ENCODE results near the gene STON2.

The STON2 gene

GRCh38 chr14:81319946-81320345 lies 80.2 kb downstream of the STON2 start:
- no peak for DNase-seq (ENCODE audit: extremely low read depth, low read depth)
- TF ChIP-seq, protein P1, sequence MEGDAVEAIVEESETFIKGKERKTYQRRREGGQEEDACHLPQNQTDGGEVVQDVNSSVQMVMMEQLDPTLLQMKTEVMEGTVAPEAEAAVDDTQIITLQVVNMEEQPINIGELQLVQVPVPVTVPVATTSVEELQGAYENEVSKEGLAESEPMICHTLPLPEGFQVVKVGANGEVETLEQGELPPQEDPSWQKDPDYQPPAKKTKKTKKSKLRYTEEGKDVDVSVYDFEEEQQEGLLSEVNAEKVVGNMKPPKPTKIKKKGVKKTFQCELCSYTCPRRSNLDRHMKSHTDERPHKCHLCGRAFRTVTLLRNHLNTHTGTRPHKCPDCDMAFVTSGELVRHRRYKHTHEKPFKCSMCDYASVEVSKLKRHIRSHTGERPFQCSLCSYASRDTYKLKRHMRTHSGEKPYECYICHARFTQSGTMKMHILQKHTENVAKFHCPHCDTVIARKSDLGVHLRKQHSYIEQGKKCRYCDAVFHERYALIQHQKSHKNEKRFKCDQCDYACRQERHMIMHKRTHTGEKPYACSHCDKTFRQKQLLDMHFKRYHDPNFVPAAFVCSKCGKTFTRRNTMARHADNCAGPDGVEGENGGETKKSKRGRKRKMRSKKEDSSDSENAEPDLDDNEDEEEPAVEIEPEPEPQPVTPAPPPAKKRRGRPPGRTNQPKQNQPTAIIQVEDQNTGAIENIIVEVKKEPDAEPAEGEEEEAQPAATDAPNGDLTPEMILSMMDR (IDR thresholded peaks at IDR 0.05; ENCODE audit: low read depth, low read length) = no peak

DNA sequence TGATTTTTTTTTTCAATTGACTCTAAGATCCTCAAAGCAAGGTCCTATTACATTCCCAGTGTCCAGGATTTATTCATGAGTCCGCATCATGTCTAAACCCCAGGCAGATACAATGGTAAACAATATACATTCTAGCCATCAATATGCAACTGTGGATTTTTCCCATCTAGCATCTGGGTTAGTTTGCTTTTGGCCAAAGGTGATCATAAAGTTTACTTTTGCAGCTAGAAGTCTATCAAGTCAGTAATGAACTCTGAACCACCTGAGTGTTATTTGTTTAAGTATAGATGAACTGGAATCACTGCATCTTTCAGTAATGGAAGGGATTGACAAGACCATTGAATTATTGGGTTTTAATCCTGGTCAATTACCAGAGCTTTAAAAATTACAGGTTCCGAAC lies 80.8 kb downstream of the STON2 start:
- TF ChIP-seq, protein P1 (IDR thresholded peaks at IDR 0.05; ENCODE audit: low read depth, low read length) = no peak
- DNase-seq (ENCODE audit: extremely low read depth, low read depth) = no peak

DNA sequence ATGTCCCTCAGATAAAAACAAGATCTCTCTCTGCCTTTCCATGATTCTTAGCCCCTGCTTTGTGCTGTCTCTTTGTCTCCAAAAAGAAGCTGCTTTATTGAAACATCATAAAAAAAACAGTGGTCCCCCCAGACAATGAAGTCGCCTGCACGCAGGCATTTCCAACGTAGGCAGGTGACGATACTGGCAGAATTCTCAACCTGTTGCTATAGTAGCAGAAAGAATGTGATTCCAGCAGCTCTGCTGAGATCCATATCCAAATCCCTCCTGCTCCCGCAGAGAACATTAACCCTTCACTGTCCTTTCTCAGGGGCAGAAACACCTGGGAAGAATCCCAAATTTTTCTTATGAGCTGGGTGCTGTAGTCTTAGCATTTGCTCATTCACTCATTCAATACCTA lies 84.8 kb downstream of the STON2 start:
- TF ChIP-seq, protein P1 (IDR thresholded peaks at IDR 0.05; ENCODE audit: low read depth, low read length) = no peak
- no peak for DNase-seq (ENCODE audit: extremely low read depth, low read depth)

GRCh38 chr14:81314443-81315175 lies 85.5 kb downstream of the STON2 start:
- TF ChIP-seq, protein P1 (IDR thresholded peaks at IDR 0.05; ENCODE audit: low read depth, low read length) = no peak
- no peak for DNase-seq (ENCODE audit: extremely low read depth, low read depth)

DNA sequence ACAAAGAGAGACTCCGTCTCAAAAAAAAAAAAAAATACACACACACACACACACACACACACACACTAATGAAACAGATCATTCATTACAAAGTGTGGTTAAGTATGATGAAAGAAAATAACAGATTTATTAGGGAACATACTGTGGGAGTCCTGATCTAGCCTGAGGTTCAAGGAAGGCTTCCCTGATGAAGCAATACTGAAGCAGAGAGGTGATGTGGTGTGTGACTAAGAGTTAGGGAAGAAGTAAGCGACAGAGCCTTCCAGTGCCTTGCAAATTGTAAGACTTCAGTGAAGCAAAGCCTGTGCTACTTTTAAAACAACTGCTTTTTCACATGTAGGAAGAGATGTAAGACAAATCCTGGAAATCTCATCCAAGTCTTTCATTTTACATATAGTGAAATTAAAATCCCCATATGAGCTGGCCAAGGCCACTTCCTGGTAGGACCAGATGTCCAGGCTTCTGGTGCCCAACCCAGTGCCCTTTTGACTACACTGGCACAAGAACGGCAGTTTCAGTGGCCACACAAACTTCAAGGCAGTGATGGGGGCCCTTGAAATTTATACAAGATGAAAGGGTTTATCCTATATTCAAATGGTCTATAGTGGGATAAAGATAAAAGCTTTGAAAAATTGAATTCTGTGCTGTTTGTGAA lies 86.2 kb downstream of the STON2 start:
- no peak for DNase-seq (ENCODE audit: extremely low read depth, low read depth)
- TF ChIP-seq, protein P1 (IDR thresholded peaks at IDR 0.05; ENCODE audit: low read depth, low read length) = no peak

GRCh38 chr14:81313200-81313599 lies 86.9 kb downstream of the STON2 start:
- TF ChIP-seq, protein P1 (IDR thresholded peaks at IDR 0.05; ENCODE audit: low read depth, low read length) = no peak
- no peak for DNase-seq (ENCODE audit: extremely low read depth, low read depth)

DNA sequence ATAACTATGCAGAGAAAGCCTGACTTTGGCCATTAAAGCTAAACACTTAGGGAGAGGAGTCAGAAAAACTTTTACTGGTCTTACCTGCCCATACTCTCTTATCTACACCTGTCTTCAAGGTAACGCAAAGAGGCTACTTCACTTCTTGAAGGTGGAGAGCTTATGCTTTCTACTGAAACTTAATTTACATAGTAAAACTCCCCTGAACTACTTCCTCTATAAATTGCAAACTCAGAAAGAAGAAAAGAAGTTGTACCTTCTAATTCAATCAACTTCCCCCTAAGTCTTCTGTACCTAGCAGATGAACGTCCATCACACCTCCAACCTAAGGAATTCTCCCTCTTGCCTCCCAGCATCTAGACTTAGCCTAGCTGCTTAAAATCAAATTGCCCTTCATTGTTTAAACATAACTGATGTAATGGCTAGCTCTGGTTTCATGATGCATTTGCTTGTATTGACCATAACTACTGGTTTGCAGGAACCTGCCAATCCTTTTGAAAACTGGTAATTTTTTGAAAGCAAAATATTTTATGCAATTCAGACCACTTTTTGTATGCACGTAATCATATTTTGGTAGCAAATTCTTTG lies 87.7 kb downstream of the STON2 start:
- TF ChIP-seq, protein P1 (IDR thresholded peaks at IDR 0.05; ENCODE audit: low read depth, low read length) = no peak
- DNase-seq (ENCODE audit: extremely low read depth, low read depth) = no peak

Measured in AG09319 (cell line).